Dermis blood vessel endothelial cell (primary cell): Measurements from ENCODE around the gene RFT1. TPM values are rescaled to one million over a fixed set of nuclear protein-coding genes. Genes with fewer than 3 reads are reported as not detected.

Source experiments
- DNase-seq: peaks from one replicate; pipeline ENCODE4 v3.0.0; 2010
- total RNA-seq: library from RNA; depleted of rRNA; stranded (reverse); fragments of >200 nt; gene quantifications from 2 replicates; pipeline ENCODE4 v1.2.3, GENCODE V29; 2014

The RFT1 gene
- total RNA-seq, 1 donor from 2014 or later: 25.5 TPM

GRCh38 chr3:53083949-53084309, 46.3 kb downstream of the RFT1 start:
- no peak for DNase-seq

DNA sequence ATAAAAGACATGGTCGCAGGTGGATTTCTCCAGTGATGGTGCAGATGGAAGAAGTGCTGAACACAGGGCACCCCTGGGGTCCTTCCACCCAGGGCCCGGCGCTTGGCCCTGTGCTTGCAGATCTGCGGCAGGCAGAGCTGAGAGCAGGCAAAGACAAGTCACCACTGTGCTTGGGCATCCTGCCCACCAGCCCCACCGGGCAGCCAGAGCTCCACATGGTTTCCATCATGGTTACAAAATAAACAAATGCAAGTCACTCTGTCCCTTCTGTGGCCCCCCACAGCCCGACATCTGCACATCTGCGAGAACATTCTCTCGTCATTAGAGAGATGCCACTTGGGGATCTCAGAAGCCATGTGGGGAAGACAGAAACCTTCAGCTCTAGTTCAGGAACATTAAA, 46.7 kb downstream of the RFT1 start:
- no peak for DNase-seq

DNA sequence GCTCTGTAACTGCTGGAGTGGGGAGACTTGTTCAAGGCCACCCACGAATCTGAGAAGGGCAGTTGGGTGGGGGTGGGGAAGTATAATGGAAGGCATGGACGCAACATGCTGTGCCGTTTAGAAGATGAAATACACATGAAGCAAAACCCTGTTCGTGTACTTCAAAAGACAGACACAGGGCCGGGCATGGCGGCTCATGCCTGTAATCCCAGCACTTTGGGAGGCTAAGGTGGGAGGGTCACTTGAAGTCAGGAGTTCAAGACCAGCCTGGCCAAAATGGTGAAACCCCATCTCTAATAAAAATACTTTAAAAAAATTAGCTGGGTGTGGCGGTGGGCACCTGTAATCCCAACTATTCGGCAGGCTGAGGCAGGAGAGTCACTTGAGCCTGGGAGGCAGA, 47.5 kb downstream of the RFT1 start:
- DNase-seq: no peak

DNA sequence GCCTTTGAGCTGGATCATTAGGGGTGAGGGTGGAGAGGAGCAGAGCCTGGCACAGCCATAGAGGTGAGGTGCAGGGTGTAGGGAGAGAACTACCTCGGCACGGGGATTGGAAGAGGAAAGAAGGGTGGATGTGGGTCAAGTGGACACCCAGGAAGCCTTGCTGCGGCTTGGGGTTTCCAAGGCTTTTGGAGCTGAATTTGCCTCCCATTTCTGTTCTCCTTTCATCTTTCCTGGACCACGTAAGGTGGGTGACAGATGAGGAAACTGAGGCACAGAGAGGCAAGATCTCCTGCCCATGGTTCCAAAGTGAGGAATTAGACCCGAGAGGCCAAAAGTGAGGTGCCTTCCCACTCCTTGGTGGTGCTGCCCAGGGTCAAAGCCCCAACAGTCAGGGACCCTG, 48.9 kb downstream of the RFT1 start:
- DNase-seq: no peak

GRCh38 chr3:53080612-53081205, 49.5 kb downstream of the RFT1 start:
- no peak for DNase-seq

GRCh38 chr3:53079791-53080555, 50.3 kb downstream of the RFT1 start:
- DNase-seq: no peak

- no peak for DNase-seq
These were observed 51.1 kb downstream of the RFT1 start for GRCh38 chr3:53079147-53079546.

DNA sequence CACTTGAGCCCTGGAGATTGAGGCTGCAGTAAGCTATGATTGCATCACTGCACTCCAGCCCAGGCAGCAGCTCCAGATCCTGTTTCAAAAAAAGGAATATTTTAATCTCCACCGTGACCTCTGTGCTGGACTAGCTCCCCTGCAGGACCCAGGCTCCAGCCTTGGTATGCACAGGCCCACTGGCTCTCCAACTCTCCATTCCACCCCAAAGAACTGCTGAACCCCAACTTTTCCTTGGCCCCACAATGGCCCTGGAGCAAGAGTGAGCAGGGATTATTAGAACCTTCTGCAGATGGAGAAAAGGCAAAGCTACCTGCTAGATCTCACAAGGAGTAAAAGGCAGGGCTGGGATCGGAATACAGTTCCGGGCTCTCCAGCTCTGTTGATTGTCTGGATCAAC, 51.6 kb downstream of the RFT1 start:
- no peak for DNase-seq

DNA sequence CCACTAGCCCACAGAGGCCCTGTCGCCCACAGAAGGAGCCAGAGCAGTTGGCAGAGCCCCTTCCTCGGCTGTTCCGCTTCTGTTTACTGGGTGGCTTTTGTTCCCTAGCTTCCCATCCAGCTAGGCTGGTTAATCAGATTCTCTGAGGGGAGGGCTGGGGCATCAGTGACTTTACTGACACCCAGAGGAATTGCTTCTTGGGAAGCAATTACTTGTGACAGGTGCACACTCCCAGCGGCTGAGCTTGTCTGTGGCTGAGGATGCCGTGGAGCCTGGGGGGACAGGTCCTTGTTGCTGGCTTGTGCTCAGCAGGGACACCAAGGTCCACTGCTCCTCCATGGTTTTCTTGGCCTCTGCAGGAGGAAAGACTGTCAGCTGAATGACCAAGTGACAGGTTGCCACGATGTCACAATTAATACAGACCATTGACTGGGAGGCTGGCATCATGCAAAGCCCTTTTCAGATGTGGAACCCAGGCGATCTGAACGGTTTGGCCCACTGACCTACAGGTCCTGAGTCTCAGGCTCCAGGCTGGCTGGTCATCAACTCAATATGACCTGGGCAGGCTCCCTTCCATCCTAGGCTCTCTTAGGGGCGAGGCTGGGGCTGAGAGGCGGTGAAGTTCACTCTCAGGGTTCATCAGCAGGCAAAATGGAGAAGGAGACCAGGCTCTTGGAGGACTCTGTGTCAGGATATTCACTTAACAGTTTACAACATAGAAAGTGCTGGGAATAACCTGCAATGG, 52.6 kb downstream of the RFT1 start:
- DNase-seq: no peak

DNA sequence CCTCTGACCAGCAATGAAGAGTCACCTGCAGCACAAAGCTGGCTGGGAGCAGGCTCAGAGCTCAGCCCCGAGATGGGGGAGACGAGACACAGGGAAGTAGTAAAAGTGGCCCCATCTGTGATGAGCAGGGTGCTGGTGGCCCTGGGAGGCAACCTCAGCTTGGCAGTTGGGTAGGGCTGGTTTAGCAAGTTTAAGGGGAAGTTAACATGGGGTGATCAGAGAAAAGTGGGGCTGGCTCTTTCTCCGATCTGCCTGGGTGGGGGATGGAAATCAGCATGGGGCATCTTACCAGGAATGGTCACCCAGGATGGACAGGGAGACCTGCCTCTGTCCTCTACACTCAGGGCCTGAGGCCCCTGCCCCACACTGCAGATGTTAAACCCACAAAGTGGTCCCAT, 54.5 kb downstream of the RFT1 start:
- no peak for DNase-seq

- DNase-seq: no peak
These were observed 55.2 kb downstream of the RFT1 start for GRCh38 chr3:53074761-53075742.

GRCh38 chr3:53074366-53074696, 55.9 kb downstream of the RFT1 start:
- no peak for DNase-seq

DNA sequence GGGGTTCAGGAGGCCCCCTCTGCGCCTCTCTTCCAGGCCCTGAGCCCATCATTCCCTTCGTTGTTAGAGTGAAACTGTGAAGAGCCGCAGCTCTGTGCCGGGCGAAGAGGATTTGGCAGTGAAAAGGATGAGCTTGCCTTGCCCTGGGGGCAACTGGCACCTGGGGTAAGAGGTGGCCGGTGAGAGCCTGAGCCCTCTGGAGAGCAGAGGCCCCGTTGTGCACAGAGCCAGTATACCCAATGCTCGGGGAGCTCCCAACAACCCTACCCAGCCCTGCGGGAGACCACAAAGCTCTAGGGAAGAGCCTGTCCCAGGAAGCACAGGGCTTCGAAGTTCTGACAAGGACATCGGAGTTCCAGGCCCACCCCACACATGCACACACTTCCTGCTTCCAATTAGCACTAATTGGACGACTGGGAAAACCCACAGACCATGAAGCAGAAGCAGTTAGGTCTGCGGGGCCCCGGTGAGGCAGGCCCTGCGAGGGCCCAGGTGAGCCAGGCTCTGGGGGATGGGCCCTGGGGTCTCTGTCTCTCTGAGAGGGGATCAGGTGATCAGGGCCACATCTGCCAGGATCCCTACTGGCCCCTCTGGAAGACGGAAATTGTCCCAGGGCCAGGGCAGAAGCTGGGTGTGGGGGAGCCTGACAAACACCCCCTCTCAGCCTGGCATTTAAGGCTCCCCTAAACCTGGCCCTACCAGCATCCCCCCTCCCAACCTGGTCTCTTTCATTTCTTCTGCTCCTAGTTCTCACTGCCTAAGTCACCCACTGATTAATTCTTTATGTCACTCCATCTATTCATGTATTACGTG, 56.5 kb downstream of the RFT1 start:
- DNase-seq: no peak

- DNase-seq: peak; percentile 86
These were observed 57.3 kb downstream of the RFT1 start for GRCh38 chr3:53072653-53073552.

- DNase-seq: no peak
These were observed 58.3 kb downstream of the RFT1 start for GRCh38 chr3:53071882-53072431.

DNA sequence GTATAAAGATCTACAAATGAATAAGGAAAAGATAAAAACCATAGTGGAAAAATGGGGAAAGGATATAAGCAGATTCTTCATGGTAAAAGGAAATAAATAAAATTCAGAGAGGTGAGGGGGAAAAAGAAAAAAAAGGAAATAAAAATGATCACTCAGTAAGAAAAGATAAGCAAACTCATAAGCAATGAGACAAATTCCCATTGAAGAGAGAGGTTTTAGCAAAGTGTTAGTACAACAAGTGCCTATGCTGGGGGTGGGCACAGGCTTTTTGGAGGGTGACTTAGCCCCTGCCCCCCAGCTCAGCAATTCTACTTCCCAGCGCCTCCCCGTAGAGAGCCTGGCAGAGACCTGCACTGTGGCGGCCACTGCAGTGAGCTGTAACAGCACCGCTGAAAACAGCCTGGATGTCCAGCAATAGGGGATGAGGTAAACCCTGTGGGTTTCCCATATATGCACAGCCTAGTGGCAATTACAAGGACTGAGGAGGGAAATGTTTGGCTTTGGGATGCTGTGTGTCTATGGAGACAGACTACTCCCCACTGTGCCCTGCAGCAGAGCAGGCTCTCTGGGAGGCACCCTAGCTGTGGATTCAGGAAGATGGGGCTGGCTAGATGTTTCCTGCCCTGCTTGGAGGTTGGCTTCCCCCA, 60.7 kb downstream of the RFT1 start:
- DNase-seq: no peak

GRCh38 chr3:53068176-53068575, 62.1 kb downstream of the RFT1 start:
- no peak for DNase-seq

GRCh38 chr3:53067567-53067966, 62.7 kb downstream of the RFT1 start:
- no peak for DNase-seq

GRCh38 chr3:53065841-53066480, 64.3 kb downstream of the RFT1 start:
- no peak for DNase-seq

- no peak for DNase-seq
These were observed 67.3 kb downstream of the RFT1 start for GRCh38 chr3:53062905-53063304.
